Keratinocyte (primary cell): Measurements from ENCODE around the gene DNAAF5.

ENCODE experiments used
- CTCF ChIP-seq, 3 experiments: IDR thresholded peaks in 1 of 3; conservative IDR thresholded peaks in 1 of 3; optimal IDR thresholded peaks in 1 of 3; 2 replicates in 2 of 3; 3 replicates in 1 of 3; pipeline versions ENCODE3 to v1.5.1; 2011; ENCODE audit warnings: low read length in 3 of 3, mild to moderate bottlenecking in 3 of 3, moderate library complexity in 2 of 3, control low read depth in 1 of 3, inconsistent platforms in 1 of 3; ENCODE audit not compliant: insufficient read depth in 2 of 3; ENCODE audit errors: extremely low read depth in 1 of 3
- EZH2 ChIP-seq: IDR thresholded peaks from one replicate; pipeline ENCODE4 v1.6.1; 2012; ENCODE audit warnings: inconsistent platforms, mild to moderate bottlenecking, low read length, moderate library complexity

- TF ChIP-seq CTCF (optimal IDR thresholded peaks at IDR 0.05 in 1 of 3, IDR thresholded peaks at IDR 0.05 in 1 of 3, conservative IDR thresholded peaks at IDR 0.05 in 1 of 3; ENCODE audit: extremely low read depth in 1 of 3, insufficient read depth in 2 of 3, low read length in 3 of 3), result no peak
- TF ChIP-seq EZH2, result no peak
Measured at GRCh38 chr7:756928-757560, 30.5 kb downstream of the DNAAF5 start.
